Globus pallidus (tissue), 1 donor: ENCODE data around the gene UAP1.
"Not testable (repeated sequence)": the region's sequence is repeated elsewhere in the genome, so short reads cannot be mapped to it uniquely, and the experiment has no call there.

Experiments
- DNase-seq: peaks from one replicate; pipeline ENCODE4 v3.0.0-alpha.2; 2015; ENCODE audit warnings: low spot score

The UAP1 gene

GRCh38 chr1:162565460-162565859 lies 3.9 kb downstream of the UAP1 start:
- no peak for DNase-seq

GRCh38 chr1:162566870-162567269 lies 5.3 kb downstream of the UAP1 start:
- no peak for DNase-seq

- no peak for DNase-seq
Observed at GRCh38 chr1:162568802-162569201, 7.3 kb downstream of the UAP1 start.

- DNase-seq: no peak
Observed at GRCh38 chr1:162570718-162571117, 9.2 kb downstream of the UAP1 start.

GRCh38 chr1:162571121-162571520 lies 9.6 kb downstream of the UAP1 start:
- not testable (repeated sequence) for DNase-seq

GRCh38 chr1:162571696-162572095 lies 10.2 kb downstream of the UAP1 start:
- DNase-seq: no peak

- DNase-seq: no peak
Observed at GRCh38 chr1:162573136-162573535, 11.6 kb downstream of the UAP1 start.

- no peak for DNase-seq
Observed at GRCh38 chr1:162578071-162578700, 16.7 kb downstream of the UAP1 start.

- no peak for DNase-seq
Observed at GRCh38 chr1:162578936-162579335, 17.4 kb downstream of the UAP1 start.

GRCh38 chr1:162580308-162580707 lies 18.8 kb downstream of the UAP1 start:
- no peak for DNase-seq

GRCh38 chr1:162582901-162583300 lies 21.4 kb downstream of the UAP1 start:
- DNase-seq: not testable (repeated sequence)

GRCh38 chr1:162585101-162585500 lies 23.6 kb downstream of the UAP1 start:
- DNase-seq: not testable (repeated sequence)

GRCh38 chr1:162587347-162587746 lies 25.8 kb downstream of the UAP1 start:
- DNase-seq: no peak

GRCh38 chr1:162587761-162588260 lies 26.3 kb downstream of the UAP1 start:
- no peak for DNase-seq

GRCh38 chr1:162590101-162590500 lies 28.6 kb downstream of the UAP1 start:
- no peak for DNase-seq

- no peak for DNase-seq
Observed at GRCh38 chr1:162590686-162591085, 29.2 kb downstream of the UAP1 start.

GRCh38 chr1:162596514-162597170 lies 35.1 kb downstream of the UAP1 start:
- no peak for DNase-seq

- no peak for DNase-seq
Observed at GRCh38 chr1:162599451-162599850, 37.9 kb downstream of the UAP1 start.

- DNase-seq: not testable (repeated sequence)
Observed at GRCh38 chr1:162603117-162603516, 41.6 kb downstream of the UAP1 start.

- no peak for DNase-seq
Observed at GRCh38 chr1:162605225-162605927, 43.9 kb downstream of the UAP1 start.

- no peak for DNase-seq
Observed at GRCh38 chr1:162609306-162609705, 47.8 kb downstream of the UAP1 start.

- DNase-seq: no peak
Observed at GRCh38 chr1:162612606-162613400, 51.3 kb downstream of the UAP1 start.
